H1 (cell line): ENCODE results near the gene WDR12. TPM values are rescaled to one million over a fixed set of nuclear protein-coding genes. Genes with fewer than 3 reads are reported as not detected.

ENCODE experiments used
- CTCF ChIA-PET: fragments of 300-600 bp; sonication (Branson Sonifier 250); formaldehyde crosslinking; loops from one replicate; lab custom pipeline; 2021; ENCODE audit not compliant: partially characterized antibody; lab: Charles Lee
- POLR2A ChIA-PET: fragments of 300-600 bp; sonication (Branson Sonifier 250); formaldehyde crosslinking; loops from one replicate; lab custom pipeline; 2021; ENCODE audit warnings: inconsistent platforms; ENCODE audit not compliant: partially characterized antibody; lab: Charles Lee
- DNase-seq, 2 experiments: peaks; one replicate each; pipeline versions ENCODE4 v3.0.0 to v3.0.0-alpha.2; 2010 to 2022; ENCODE audit warnings: low spot score in 2 of 2, low read depth in 1 of 2, mixed read lengths in 1 of 2
- FAIRE-seq: peaks from 2 replicates; lab custom pipeline; 2011; peaks lifted over from hg19 to GRCh38; lab: Jason Lieb, UNC
- H2AFZ ChIP-seq: 2 replicates; pipeline ENCODE4 v1.8.1; 2012; ENCODE audit warnings: low read length, inconsistent platforms
- H2AK5ac ChIP-seq: 2 replicates; pipeline ENCODE4 v1.6.1; 2013; ENCODE audit warnings: low read depth, low read length
- H2BK120ac ChIP-seq: replicated peaks from 2 replicates; pipeline ENCODE3; 2013; ENCODE audit warnings: low read depth, low read length, inconsistent platforms
- H2BK12ac ChIP-seq: 2 replicates; pipeline ENCODE4 v1.6.1; 2013; ENCODE audit warnings: low read depth, low read length
- H2BK15ac ChIP-seq: 2 replicates; pipeline ENCODE4 v1.6.1; 2013; ENCODE audit warnings: low read length
- H2BK20ac ChIP-seq: 2 replicates; pipeline ENCODE4 v1.6.1; 2013; ENCODE audit warnings: low read length
- H2BK5ac ChIP-seq: 2 replicates; pipeline ENCODE4 v1.6.1; 2013; ENCODE audit warnings: low read depth, low read length
- H3K14ac ChIP-seq: 2 replicates; pipeline ENCODE4 v1.6.1; 2013; ENCODE audit warnings: inconsistent platforms; ENCODE audit not compliant: insufficient read length
- H3K18ac ChIP-seq: 2 replicates; pipeline ENCODE4 v1.6.1; 2013; ENCODE audit warnings: low read length; ENCODE audit errors: extremely low read depth
- H3K23ac ChIP-seq: 2 replicates; pipeline ENCODE4 v1.6.1; 2013; ENCODE audit warnings: inconsistent platforms; ENCODE audit not compliant: insufficient read length
- H3K23me2 ChIP-seq: 2 replicates; pipeline ENCODE4 v1.6.1; 2013; ENCODE audit warnings: low read depth, low read length
- H3K27ac ChIP-seq: 2 replicates; pipeline ENCODE4 v1.6.1; 2011; ENCODE audit warnings: low read depth, low read length, inconsistent platforms
- H3K27me3 ChIP-seq, 4 experiments: replicated peaks in 1 of 4; 1 replicate in 1 of 4; 2 replicates in 3 of 4; pipeline versions ENCODE4 v1.6.1 to v1.8.1; 2011 to 2013; ENCODE audit warnings: low read length in 3 of 4, mild to moderate bottlenecking in 3 of 4, inconsistent platforms in 2 of 4, mixed read lengths in 2 of 4, moderate library complexity in 1 of 4; ENCODE audit not compliant: control insufficient read depth in 3 of 4, insufficient read depth in 3 of 4; ENCODE audit errors: extremely low read depth in 1 of 4
- H3K36me3 ChIP-seq, 4 experiments: 2 replicates each; pipeline versions ENCODE4 v1.6.1 to v1.8.1; 2011 to 2013; ENCODE audit warnings: mild to moderate bottlenecking in 4 of 4, low read length in 3 of 4, moderate library complexity in 2 of 4, control low read depth in 1 of 4, inconsistent platforms in 1 of 4; ENCODE audit not compliant: insufficient read depth in 4 of 4, control insufficient read depth in 2 of 4
- H3K4ac ChIP-seq: replicated peaks from 2 replicates; pipeline ENCODE3; 2013; ENCODE audit warnings: low read length, low read depth, mixed read lengths, inconsistent platforms; ENCODE audit not compliant: insufficient read length
- H3K4me1 ChIP-seq, 4 experiments: replicated peaks in 1 of 4; 1 replicate in 1 of 4; 2 replicates in 3 of 4; pipeline versions ENCODE4 v1.6.1 to v1.8.1; 2011 to 2013; ENCODE audit warnings: low read length in 3 of 4, inconsistent platforms in 2 of 4, mixed read lengths in 1 of 4; ENCODE audit not compliant: insufficient read depth in 4 of 4, control insufficient read depth in 3 of 4
- H3K4me2 ChIP-seq, 2 experiments: 2 replicates each; pipeline versions ENCODE4 v1.6.1 to v1.8.1; 2011 to 2013; ENCODE audit warnings: low read depth in 2 of 2, low read length in 2 of 2, control low read depth in 1 of 2, inconsistent platforms in 1 of 2, mild to moderate bottlenecking in 1 of 2; ENCODE audit not compliant: insufficient read depth in 1 of 2
- H3K4me3 ChIP-seq, 4 experiments: fragments of 200-600, 300-600 bp in 1 of 4; sonication (generic), shearing (Covaris generic), sonication (Bioruptor Twin) in 1 of 4; 2 replicates each; pipeline versions ENCODE4 v1.5.1 to v1.8.1; 2011 to 2016; ENCODE audit warnings: low read length in 4 of 4, low read depth in 3 of 4, control low read depth in 2 of 4, inconsistent platforms in 2 of 4, mild to moderate bottlenecking in 2 of 4, mixed read lengths in 1 of 4, moderate library complexity in 1 of 4; ENCODE audit not compliant: insufficient read depth in 2 of 4; ENCODE audit errors: extremely low read depth in 1 of 4
- H3K56ac ChIP-seq: replicated peaks from 2 replicates; pipeline ENCODE3; 2013; ENCODE audit warnings: low read depth, mild to moderate bottlenecking, mixed read lengths, low read length, inconsistent platforms; ENCODE audit not compliant: insufficient read length
- H3K79me1 ChIP-seq: 2 replicates; pipeline ENCODE4 v1.6.1; 2013; ENCODE audit warnings: low read depth, low read length, control low read depth
- H3K79me2 ChIP-seq, 2 experiments: 2 replicates each; pipeline versions ENCODE4 v1.6.1 to v1.8.1; 2012 to 2013; ENCODE audit warnings: low read length in 2 of 2, mild to moderate bottlenecking in 2 of 2, inconsistent platforms in 1 of 2; ENCODE audit not compliant: insufficient read depth in 2 of 2, control insufficient read depth in 1 of 2
- H3K9ac ChIP-seq, 4 experiments: replicated peaks in 1 of 4; 1 replicate in 1 of 4; 2 replicates in 3 of 4; pipeline versions ENCODE4 v1.6.1 to v1.8.1; 2011 to 2013; ENCODE audit warnings: low read depth in 3 of 4, low read length in 3 of 4, control low read depth in 2 of 4, mild to moderate bottlenecking in 2 of 4, moderate library complexity in 2 of 4, inconsistent platforms in 1 of 4; ENCODE audit errors: extremely low read depth in 1 of 4
- H3K9me3 ChIP-seq, 2 experiments: 2 replicates each; pipeline versions ENCODE4 v1.6.1 to v1.8.1; 2012 to 2013; ENCODE audit warnings: mild to moderate bottlenecking in 2 of 2, moderate library complexity in 2 of 2, control low read depth in 1 of 2, inconsistent platforms in 1 of 2, low read depth in 1 of 2, low read length in 1 of 2, mixed read lengths in 1 of 2; ENCODE audit not compliant: insufficient read depth in 2 of 2
- H4K20me1 ChIP-seq, 2 experiments: replicated peaks in 1 of 2; 2 replicates each; pipeline versions ENCODE3 to v1.8.1; 2011 to 2013; ENCODE audit warnings: inconsistent platforms in 2 of 2, low read length in 2 of 2, mild to moderate bottlenecking in 1 of 2; ENCODE audit not compliant: insufficient read depth in 2 of 2, control insufficient read depth in 1 of 2
- H4K5ac ChIP-seq: 2 replicates; pipeline ENCODE4 v1.6.1; 2013; ENCODE audit warnings: low read length, low read depth, mixed read lengths, inconsistent platforms; ENCODE audit not compliant: insufficient read length
- H4K8ac ChIP-seq: 2 replicates; pipeline ENCODE4 v1.8.0; 2013; ENCODE audit warnings: mild to moderate bottlenecking, moderate library complexity, low read length, inconsistent platforms; ENCODE audit not compliant: insufficient read depth; ENCODE audit errors: extremely low read depth
- H4K91ac ChIP-seq: replicated peaks from 2 replicates; pipeline ENCODE3; 2013; ENCODE audit warnings: low read length, mixed read lengths, inconsistent platforms; ENCODE audit not compliant: insufficient read length
- SIN3A ChIP-seq, 2 experiments: IDR thresholded peaks in 1 of 2; conservative IDR thresholded peaks in 1 of 2; 2 replicates each; pipeline ENCODE4 v1.6.1; 2011 to 2012; ENCODE audit warnings: low read length in 2 of 2, improper control_type of control experiment in 1 of 2, low read depth in 1 of 2, mild to moderate bottlenecking in 1 of 2
- SP2 ChIP-seq: IDR thresholded peaks from 2 replicates; pipeline ENCODE4 v1.6.1; 2012; ENCODE audit warnings: mild to moderate bottlenecking, low read length, inconsistent platforms
- SP4 ChIP-seq: IDR thresholded peaks from 2 replicates; pipeline ENCODE4 v1.6.1; 2012; ENCODE audit warnings: low read length, inconsistent platforms
- WGBS, 2 experiments: shearing (Covaris generic) in 1 of 2; methylation state at CpG; one replicate each; pipeline versions ENCODE4 v1.1.6 to v1.1.7; 2013 to 2015; ENCODE audit warnings: low lambda C conversion rate in 2 of 2, mixed read lengths in 2 of 2, inconsistent platforms in 1 of 2, low coverage in 1 of 2, missing lambda C conversion rate in 1 of 2; ENCODE audit not compliant: insufficient replicate concordance in 2 of 2, insufficient coverage in 1 of 2, insufficient read length in 1 of 2; ENCODE audit errors: extremely low coverage in 1 of 2, missing lambda C conversion rate in 1 of 2; 5-methylcytosine and 5-hydroxymethylcytosine counted together
- polyA plus RNA-seq, 7 experiments: library from polyadenylated mRNA; depleted of rRNA in 3 of 7; stranded (reverse) in 5 of 7; unstranded in 2 of 7; fragments of >200 nt in 5 of 7; fragments of 200-250 nt in 2 of 7; gene quantifications; 1 replicate in 5 of 7; 2 replicates in 1 of 7; 4 replicates in 1 of 7; pipeline versions ENCODE4 v1.2.1 to v1.2.3, GENCODE V29; 2011 to 2013; ENCODE audit warnings: missing spikeins in 2 of 7, mixed read lengths in 2 of 7
- total RNA-seq: library from RNA; stranded (reverse); fragmentation: NEBNext Ultra II Directional; extraction: Animal tissue kit (Norgen Biotek cat#: 25700); gene quantifications from 2 replicates; pipeline ENCODE4 v1.2.1, GENCODE V29; 2021

Gene WDR12
- total and polyA plus RNA-seq, 2 of the 8 experiments (the other 6 are each of a cell fraction or from before 2014, with no cell fraction given) = 25.0 to 183 TPM

GRCh38 chr2:202945497-202945896, 34.0 kb upstream of the WDR12 start:
- TF ChIP-seq SP4 = no peak
- TF ChIP-seq SIN3A (conservative IDR thresholded peaks at IDR 0.05 in 1 of 2, IDR thresholded peaks at IDR 0.05 in 1 of 2; ENCODE audit: low read depth in 1 of 2, low read length in 2 of 2) = no peak
- TF ChIP-seq SP2 = no peak
- FAIRE-seq = no peak
- WGBS, 2 experiments = 100% methylated on average over 2 of the region's 2 CpGs; no CpG with 5 or more reads in 1 of the 2 experiments
- no peak overlapping the region for H2BK120ac ChIP-seq
- H4K5ac ChIP-seq = no peak overlapping the region
- H3K4ac ChIP-seq = no peak overlapping the region
- no peak overlapping the region for H3K4me2 ChIP-seq
- peaks cover 6% of the 10 kb centered on the region in 2 experiments; a peak in 2 of 4 replicates for H3K9me3 ChIP-seq
- H4K8ac ChIP-seq = no peak overlapping the region
- H2AFZ ChIP-seq = no peak overlapping the region
- H2BK12ac ChIP-seq = no peak overlapping the region
- H2BK5ac ChIP-seq = no peak overlapping the region
- no peak overlapping the region for H3K9ac ChIP-seq
- no peak overlapping the region for H3K27ac ChIP-seq
- no peaks in the 10 kb centered on the region for H3K27me3 ChIP-seq
- H3K23me2 ChIP-seq = no peaks in the 10 kb centered on the region
- H3K23ac ChIP-seq = no peak overlapping the region
- peaks cover 0 to 3% (median 0%) of the 10 kb centered on the region in 4 experiments; a peak in 1 of 8 replicates for H3K36me3 ChIP-seq
- H2AK5ac ChIP-seq = no peak overlapping the region
- H3K4me1 ChIP-seq = no peaks in the 10 kb centered on the region
- H2BK20ac ChIP-seq = no peak overlapping the region
- H4K20me1 ChIP-seq = no peaks in the 10 kb centered on the region
- H3K18ac ChIP-seq = no peak overlapping the region
- H2BK15ac ChIP-seq = no peak overlapping the region
- CTCF ChIA-PET = interaction anchor here (1.0 kb wide), 1 partner anchor 13 kb away, joined by 3 read pairs; no protein-coding TSS in a partner anchor
- H3K56ac ChIP-seq = no peak overlapping the region
- no peak overlapping the region for H4K91ac ChIP-seq
- no peak for DNase-seq
- H3K4me3 ChIP-seq = no peak overlapping the region
- no peak overlapping the region for H3K14ac ChIP-seq
- H3K79me1 ChIP-seq = no peaks in the 10 kb centered on the region
- POLR2A ChIA-PET = no interaction called here
- no peaks in the 10 kb centered on the region for H3K79me2 ChIP-seq
